HG03139 (cell line): ENCODE measurements around the gene CFAP54.

Experiments used
- ATAC-seq: cut with Tn5 transposase; IDR thresholded peaks from one replicate; pipeline ENCODE4 v1.9.1; 2021; ENCODE audit not compliant: unreplicated experiment

CFAP54 gene

GRCh38 chr12:96821592-96821991 lies 332.2 kb downstream of the CFAP54 start:
- ATAC-seq: no peak

DNA sequence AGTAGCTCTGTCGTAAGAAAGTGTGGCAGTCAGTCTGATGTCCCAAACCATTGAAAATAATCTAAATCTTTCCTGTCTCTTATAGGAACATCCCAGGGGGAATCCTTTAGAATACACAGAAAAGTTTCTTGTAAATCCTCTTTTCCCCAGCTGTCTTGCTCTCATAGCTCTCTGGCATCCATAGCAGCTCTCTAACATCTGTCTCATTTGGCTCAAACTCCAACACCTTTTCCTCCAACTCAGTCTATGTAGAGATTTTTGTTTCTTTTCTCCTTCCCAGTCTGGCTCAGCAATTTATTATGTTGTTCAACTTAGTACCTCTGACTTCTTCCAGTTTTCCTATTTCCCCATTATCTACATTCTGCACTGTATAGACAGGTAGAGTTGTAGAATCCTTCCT lies 333.3 kb downstream of the CFAP54 start:
- ATAC-seq: no peak

DNA sequence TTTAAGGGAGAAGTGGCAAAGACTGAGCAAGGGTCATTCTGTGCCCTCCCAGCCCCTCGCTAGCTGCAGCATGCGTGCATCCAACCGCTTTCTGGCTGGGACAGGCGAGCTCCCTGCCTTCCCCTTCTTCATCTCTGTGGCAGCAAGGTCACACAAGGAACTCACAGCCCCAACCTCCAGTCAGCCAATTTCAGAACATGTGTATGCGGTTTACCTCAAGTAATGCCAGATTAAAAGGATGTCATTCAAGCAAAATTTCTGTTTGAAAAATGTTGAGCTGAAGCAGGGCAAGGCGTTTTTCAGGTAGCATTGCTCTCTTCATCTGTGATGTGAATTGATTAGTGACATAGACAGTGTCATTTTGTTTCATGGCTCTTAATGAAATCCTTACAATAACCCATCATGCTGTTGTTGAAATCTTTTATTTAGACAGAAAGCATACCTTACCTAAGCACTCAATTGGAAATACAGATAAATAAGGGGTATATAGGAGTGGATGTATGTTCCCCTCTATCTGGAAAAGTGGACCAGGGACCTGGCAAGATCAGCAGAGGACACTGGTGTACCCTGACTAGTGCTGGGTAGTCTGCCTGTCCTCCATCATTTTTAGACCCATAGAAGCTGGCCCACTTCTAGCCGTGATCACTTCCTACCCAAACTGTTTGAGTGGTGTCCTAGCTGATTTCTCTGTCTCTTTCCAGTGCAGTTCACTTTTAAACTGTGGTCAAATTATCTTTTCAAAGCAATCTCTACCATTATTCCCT lies 334.9 kb downstream of the CFAP54 start:
- no peak for ATAC-seq

DNA sequence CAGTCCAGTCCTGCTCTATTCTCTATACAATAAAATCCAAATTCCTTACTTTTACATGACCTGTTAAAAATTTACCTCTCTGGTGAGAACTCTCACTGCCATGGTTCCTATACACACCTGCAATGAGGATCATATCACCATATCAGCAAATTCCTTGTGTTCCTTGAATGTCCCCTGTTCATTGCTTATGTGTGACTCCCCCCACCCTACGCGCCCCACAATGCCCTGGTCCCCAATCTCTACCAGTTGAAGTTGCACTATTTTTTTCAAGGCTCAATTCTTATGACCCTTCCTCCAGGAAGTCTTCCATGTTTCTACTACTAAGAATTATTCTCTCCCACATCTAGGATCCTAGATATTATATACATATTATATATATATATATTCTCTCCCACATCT lies 335.5 kb downstream of the CFAP54 start:
- ATAC-seq: no peak

GRCh38 chr12:96828169-96828789 lies 338.9 kb downstream of the CFAP54 start:
- no peak for ATAC-seq

GRCh38 chr12:96829354-96829753 lies 340.0 kb downstream of the CFAP54 start:
- no peak for ATAC-seq

- no peak for ATAC-seq
Observed at GRCh38 chr12:96831346-96831745, 342.0 kb downstream of the CFAP54 start.

DNA sequence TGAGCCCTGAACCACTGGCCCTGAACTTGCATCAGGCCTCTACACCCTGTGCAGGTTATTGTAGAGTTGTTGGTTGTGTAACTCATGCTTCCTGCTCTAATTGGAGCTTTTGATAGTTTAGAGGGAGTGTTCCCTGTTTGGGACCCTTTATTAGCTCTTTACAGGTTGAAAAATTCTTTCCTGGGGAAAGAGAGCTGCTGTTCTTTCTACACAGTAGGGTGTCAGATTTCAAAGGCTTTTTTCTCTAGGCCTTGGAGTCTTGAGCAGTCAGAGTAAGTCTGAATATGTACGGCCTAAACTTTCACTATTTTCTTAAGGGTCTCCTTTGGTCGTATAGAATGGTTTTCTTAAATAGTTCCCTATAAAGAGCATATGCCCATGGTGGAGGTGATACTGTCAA lies 356.9 kb downstream of the CFAP54 start:
- ATAC-seq: no peak

DNA sequence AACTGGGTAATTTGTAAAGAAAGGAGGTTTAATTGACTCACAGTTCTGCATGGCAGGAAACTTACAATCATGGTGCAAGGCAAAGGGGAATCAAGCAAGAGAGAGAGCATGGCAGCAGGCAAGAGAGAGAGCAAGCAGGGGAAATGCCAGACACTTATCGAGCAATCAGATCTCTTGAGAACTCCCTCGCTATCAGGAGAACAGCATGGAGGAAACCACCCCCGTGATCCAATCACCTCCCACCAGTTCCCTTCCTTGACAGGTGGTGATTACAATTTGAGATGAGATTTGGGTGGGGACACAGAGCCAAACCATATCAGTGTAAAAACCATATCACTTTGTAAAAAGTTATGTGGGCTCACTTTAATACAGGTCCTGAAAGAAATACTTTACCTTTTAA lies 361.3 kb downstream of the CFAP54 start:
- no peak for ATAC-seq

DNA sequence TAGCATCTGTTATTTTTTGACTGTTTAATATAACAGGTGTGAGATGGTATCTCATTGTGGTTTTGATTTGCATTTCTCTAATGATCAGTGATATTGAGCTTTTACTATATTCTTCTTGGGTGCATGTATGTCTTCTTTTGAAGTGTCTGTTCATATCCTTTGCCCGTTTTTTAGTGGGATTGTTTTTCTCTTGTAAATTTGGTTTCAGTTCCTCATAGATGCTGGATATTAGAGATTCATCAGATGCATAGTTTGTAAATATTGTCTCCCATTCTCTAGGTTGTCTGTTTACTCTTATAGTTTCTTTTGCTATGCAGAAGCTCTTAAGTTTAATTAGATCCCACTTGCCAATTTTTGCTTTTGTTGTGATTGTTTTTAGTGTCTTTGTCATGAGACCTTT lies 368.8 kb downstream of the CFAP54 start:
- no peak for ATAC-seq

DNA sequence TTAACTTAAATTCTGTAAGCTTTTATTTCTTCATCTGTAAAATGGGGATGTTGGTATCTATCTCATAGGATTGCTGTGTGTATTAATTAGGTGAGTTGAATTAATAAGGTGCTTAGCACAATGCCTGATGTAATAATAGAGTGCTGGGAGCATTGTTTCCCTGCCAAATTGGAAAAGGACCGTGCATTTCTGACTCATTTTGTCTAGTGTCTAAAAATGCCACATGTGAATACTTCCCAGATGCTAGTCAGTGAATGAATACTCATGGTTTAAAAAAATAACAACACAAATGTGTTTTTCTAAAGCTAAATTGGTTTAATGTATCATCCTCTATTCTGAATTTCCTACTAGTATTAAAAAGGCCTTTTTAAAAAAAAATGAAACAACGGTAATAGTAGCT lies 372.3 kb downstream of the CFAP54 start:
- ATAC-seq: no peak

DNA sequence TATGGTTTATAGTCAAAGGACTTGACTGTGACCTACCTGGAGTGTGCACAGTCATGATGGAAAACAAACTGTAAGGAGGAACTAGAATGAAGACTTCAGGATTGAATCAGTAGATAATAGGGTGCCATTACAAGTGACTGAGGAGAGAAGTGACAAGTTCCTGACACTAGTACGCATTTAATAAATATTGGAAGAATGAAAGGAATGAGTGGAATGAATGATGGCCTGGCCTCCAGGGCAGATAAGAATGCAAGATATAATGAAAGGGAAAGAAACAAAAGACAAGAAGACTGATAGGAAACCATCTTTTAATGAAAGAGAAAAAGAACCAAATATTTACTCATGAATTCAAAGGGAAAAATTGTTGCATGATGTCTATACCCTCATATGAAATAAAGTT lies 372.9 kb downstream of the CFAP54 start:
- ATAC-seq: no peak

DNA sequence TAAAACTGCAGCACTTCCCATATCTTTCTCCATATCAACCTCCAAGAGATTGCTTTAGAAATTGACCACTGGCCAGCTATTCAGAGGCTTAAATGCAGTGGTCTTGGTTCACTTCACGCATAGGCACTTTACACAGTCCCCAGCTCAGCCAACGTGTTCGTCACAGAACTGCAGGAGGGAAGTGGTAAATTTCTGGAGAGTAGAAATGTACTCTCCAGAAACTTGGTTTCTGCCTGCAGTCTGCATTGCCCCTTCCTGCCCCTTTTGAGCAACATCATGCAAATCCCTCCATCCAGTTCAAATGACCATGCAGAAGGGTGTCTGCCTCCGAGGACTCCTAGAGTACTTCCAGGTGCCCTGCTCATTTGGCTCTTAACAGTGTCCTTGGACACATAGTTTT lies 375.0 kb downstream of the CFAP54 start:
- ATAC-seq: no peak

- no peak for ATAC-seq
Observed at GRCh38 chr12:96866801-96867590, 377.6 kb downstream of the CFAP54 start.

- no peak for ATAC-seq
Observed at GRCh38 chr12:96870946-96871345, 381.6 kb downstream of the CFAP54 start.

- no peak for ATAC-seq
Observed at GRCh38 chr12:96872961-96873360, 383.6 kb downstream of the CFAP54 start.

DNA sequence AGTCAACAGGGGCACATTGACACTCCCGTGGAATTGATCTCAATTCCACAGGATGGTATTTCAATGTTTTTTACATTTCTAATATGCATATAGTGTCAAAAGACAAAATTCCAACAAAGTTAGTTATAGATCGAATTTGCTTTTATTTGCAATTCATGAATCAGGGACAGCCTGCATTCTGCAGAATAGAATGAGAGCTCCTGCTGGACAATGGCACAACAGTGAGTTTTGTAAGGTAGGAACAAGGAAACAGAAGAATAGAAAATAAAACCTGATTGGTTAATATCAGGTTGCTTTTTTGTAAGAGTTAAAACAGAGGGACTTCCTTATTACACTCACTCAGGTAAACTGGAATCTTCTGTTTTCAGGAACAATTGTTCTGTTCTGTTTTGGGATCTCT lies 384.8 kb downstream of the CFAP54 start:
- no peak for ATAC-seq

- no peak for ATAC-seq
Observed at GRCh38 chr12:96876966-96877365, 387.6 kb downstream of the CFAP54 start.

DNA sequence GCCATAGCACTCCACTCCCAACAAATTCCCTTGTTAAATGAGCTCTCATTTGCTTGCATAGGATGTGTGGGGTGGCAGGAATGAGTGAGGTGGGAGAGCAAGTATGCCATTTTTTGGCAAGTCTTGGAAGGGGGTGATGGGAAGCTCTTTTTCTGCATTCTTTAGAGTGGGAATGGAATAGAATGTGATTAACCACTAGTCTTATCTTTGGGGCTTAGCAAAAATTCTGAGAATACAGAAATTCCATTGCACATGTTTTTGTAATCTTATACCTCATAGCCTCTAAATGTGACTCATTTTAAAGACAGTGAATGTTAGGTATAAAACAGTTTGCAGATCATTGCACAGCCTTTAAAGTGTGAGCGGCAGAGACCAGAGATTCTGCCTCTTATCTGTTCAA lies 389.3 kb downstream of the CFAP54 start:
- no peak for ATAC-seq

DNA sequence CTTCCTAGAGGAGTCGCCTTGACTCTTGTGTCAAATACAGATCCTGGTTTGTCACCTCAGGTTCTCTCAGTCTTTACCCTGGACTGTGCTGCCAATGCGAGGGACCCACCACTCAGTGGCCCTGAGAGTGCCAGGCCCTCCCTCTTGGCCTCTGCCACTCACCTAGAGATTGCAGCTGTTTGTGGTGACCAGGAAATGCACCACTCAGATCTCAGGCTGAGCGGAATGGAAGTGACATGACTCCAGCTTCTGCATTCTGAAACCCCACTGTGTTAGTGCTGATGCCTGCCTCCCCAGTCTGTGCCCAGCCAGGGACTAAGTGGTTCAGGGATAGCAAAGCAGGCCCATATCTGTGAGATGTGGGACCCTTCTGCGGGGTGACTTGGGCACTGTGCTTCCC lies 389.9 kb downstream of the CFAP54 start:
- ATAC-seq: no peak

GRCh38 chr12:96880220-96880619 lies 390.8 kb downstream of the CFAP54 start:
- no peak for ATAC-seq

DNA sequence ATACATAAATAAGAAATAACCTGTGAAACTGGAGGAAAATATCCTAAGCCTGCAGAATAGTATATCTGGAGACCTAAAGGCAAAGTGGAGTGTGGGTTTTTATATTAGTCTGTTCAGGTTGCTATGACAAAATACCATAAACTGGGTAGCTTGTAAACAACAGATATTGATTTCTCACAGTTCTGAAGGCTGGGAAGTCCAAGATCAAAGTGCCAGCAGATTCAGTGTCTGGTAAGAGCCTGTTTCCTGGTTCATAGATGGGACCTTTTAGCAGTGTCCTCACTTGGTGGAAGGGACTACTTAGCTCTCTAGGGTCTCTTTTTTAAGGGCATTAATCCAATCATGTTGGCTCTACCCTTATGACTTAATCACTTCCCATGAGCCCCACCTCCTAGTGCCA lies 392.2 kb downstream of the CFAP54 start:
- no peak for ATAC-seq
